Measurements from ENCODE around the gene WDR70. TPM values are rescaled to one million over a fixed set of nuclear protein-coding genes. Genes with fewer than 3 reads are reported as not detected.

WDR70 gene
- total RNA-seq, 1 experiment from 2014 or later = 25.0 TPM

DNA sequence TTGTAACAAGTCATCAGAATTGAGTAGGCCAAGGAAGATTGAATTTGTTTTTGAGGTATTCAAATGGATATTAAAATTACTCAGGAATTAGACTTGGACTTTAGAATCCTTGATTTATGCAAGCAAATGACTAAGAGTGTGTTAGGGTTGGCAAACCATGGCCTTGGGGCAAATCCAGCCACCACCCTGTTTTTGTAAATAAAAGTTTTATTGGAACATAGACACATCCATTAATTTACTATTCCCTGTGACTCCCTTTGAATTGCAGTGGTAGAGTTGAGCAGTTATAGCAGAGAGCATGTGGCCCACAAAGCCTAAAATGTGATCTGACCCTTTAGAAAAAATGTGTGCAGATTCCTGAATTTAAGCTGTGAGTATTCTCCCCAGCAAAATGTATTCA, 115.6 kb downstream of the WDR70 start:
- Histone ChIP-seq H3K27me3 (ENCODE audit: low read length) (no peaks in the 10 kb centered on the region), H3K4me3 (ENCODE audit: low read length) (no peak overlapping the region), H3K9me3 (ENCODE audit: low read length) (no peaks in the 10 kb centered on the region), H3F3A (ENCODE audit: low read length, unreplicated experiment) (no peaks in the 10 kb centered on the region), H2AFZ (ENCODE audit: low read length) (no peak overlapping the region), H3K4me2 (ENCODE audit: low read length) (peak overlapping the region; percentile 47), H3K27ac (ENCODE audit: low read length) (peak overlapping the region; percentile 65), H3K79me2 (ENCODE audit: low read length) (no peaks in the 10 kb centered on the region), H3K4me1 (ENCODE audit: insufficient read depth, low read length) (peaks cover 21% of the 10 kb centered on the region), H3K9ac (ENCODE audit: low read length) (no peak overlapping the region), H4K20me1 (ENCODE audit: low read length) (no peaks in the 10 kb centered on the region), H3K9me2 (replicated peaks; ENCODE audit: low read length) (no peaks in the 10 kb centered on the region), H3K36me3 (ENCODE audit: low read depth, low read length) (no peaks in the 10 kb centered on the region)
- no TSS peak for BruUV-seq (replicated peaks)
- ChIA-PET POLR2A (ENCODE audit: unreplicated experiment) (no interaction called here), CTCF (interaction anchor here (0.6 kb wide), 1 partner anchor 667 kb away, joined by 4 read pairs; no protein-coding TSS in a partner anchor)
- TF ChIP-seq CTCF (conservative IDR thresholded peaks at IDR 0.05; ENCODE audit: low read depth, low read length) (no peak), EZH2 (IDR thresholded peaks at IDR 0.05; ENCODE audit: low read length, unreplicated experiment) (no peak), EZH2phosphoT487 (IDR thresholded peaks at IDR 0.05; ENCODE audit: borderline replicate concordance, low read length) (no peak)
- intact Hi-C loops (cut with micrococcal nuclease) = loop anchor here (2.0 to 5.0 kb wide), 2 partner anchors 60 to 208 kb away; no protein-coding TSS in a partner anchor
- ATAC-seq = peak; percentile 79
- DNase-seq = peak; percentile 80

DNA sequence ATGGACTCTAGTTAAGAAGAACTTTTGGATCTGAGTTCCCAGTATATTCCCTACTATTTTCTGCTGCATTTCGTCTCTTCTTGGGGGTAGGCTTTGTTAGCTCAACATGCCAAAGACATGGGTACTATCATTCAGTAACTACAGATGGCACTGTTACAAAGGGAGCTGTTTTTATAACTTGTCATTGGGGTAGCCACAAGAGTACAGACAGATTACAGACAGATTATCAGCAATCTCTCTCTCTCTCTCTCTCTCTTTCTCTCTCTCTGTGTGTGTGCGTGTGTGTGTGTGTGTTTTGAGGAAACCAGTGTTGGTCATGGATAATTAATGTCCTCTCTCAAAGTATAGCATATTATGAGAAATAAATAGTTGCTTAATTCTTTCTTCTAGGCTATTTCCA, 116.1 kb downstream of the WDR70 start:
- intact Hi-C loops (cut with micrococcal nuclease) = loop anchor here (2.0 to 5.0 kb wide), 2 partner anchors 60 to 207 kb away; no protein-coding TSS in a partner anchor
- POLR2A ChIA-PET (ENCODE audit: unreplicated experiment) = interaction anchor here (0.6 kb wide), 1 partner anchor 74 kb away, joined by 3 read pairs; no protein-coding TSS in a partner anchor
- H3K27ac ChIP-seq (ENCODE audit: low read length) = peak overlapping the region; percentile 65

More for the DNA sequence above, 116.1 kb downstream of the WDR70 start:
- Histone ChIP-seq H3K9me2 (replicated peaks; ENCODE audit: low read length) (no peaks in the 10 kb centered on the region), H3K4me2 (ENCODE audit: low read length) (peak overlapping the region; percentile 47), H3K4me1 (ENCODE audit: insufficient read depth, low read length) (peaks cover 21% of the 10 kb centered on the region), H3K9me3 (ENCODE audit: low read length) (no peaks in the 10 kb centered on the region), H4K20me1 (ENCODE audit: low read length) (no peaks in the 10 kb centered on the region), H3K4me3 (ENCODE audit: low read length) (no peak overlapping the region), H3K79me2 (ENCODE audit: low read length) (no peaks in the 10 kb centered on the region), H2AFZ (ENCODE audit: low read length) (no peak overlapping the region), H3K9ac (ENCODE audit: low read length) (no peak overlapping the region; the same call in 1 of the 2 replicates), H3K36me3 (ENCODE audit: low read depth, low read length) (no peaks in the 10 kb centered on the region), H3K27me3 (ENCODE audit: low read length) (no peaks in the 10 kb centered on the region), H3F3A (ENCODE audit: low read length, unreplicated experiment) (no peaks in the 10 kb centered on the region)
- no TSS peak for BruUV-seq (replicated peaks)
- peak; percentile 56 for DNase-seq
- peak; percentile 41 for ATAC-seq
- CTCF ChIA-PET = interaction anchor here (0.6 kb wide), 1 partner anchor 666 kb away, joined by 4 read pairs; no protein-coding TSS in a partner anchor
- TF ChIP-seq EZH2phosphoT487 (IDR thresholded peaks at IDR 0.05; ENCODE audit: borderline replicate concordance, low read length) (no peak), EZH2 (IDR thresholded peaks at IDR 0.05; ENCODE audit: low read length, unreplicated experiment) (no peak), CTCF (conservative IDR thresholded peaks at IDR 0.05; ENCODE audit: low read depth, low read length) (peak; percentile 56)
